PC-9 (cell line): ENCODE measurements around the gene ETV6. TPM values are rescaled to one million over a fixed set of nuclear protein-coding genes. Genes with fewer than 3 reads are reported as not detected.

Source experiments
- BruUV-seq: library from RNA; stranded (reverse); fragments of 400-500 nt; replicated peaks from 2 replicates; lab custom pipeline; 2021; lab: Mats Ljungman, UMichigan
- CTCF ChIA-PET: fragments of 300-600 bp; sonication (Branson Sonifier 250); formaldehyde crosslinking; loops from one replicate; lab custom pipeline; 2022; ENCODE audit warnings: antibody characterized with exemption; lab: Charles Lee
- POLR2A ChIA-PET: fragments of 300-600 bp; sonication (Branson Sonifier 250); formaldehyde crosslinking; loops from one replicate; lab custom pipeline; 2022; ENCODE audit warnings: antibody characterized with exemption; ENCODE audit not compliant: unreplicated experiment; lab: Charles Lee
- DNase-seq, 2 experiments: peaks; one replicate each; pipeline versions ENCODE4 v3.0.0 to v3.0.0-alpha.2; 2015 to 2022; ENCODE audit warnings: mixed read lengths in 1 of 2
- H2AFZ ChIP-seq: fragments of 200-600 bp; sonication (generic); 2 replicates; pipeline ENCODE4 v1.8.1; 2017; ENCODE audit warnings: antibody characterized with exemption
- H3F3A ChIP-seq: fragments of 200-600 bp; sonication (generic); 2 replicates; pipeline ENCODE4 v1.8.1; 2017; ENCODE audit warnings: antibody characterized with exemption, mild to moderate bottlenecking, low read depth; ENCODE audit not compliant: insufficient read depth
- H3K27ac ChIP-seq: fragments of 200-600 bp; sonication (generic); 2 replicates; pipeline ENCODE4 v1.6.1; 2016; ENCODE audit warnings: mixed run types
- H3K27me3 ChIP-seq: fragments of 200-600 bp; sonication (generic); 2 replicates; pipeline ENCODE4 v1.6.1; 2016; ENCODE audit warnings: low read depth, mixed run types; ENCODE audit not compliant: insufficient read depth
- H3K36me3 ChIP-seq: fragments of 200-600 bp; sonication (generic); 2 replicates; pipeline ENCODE4 v1.6.1; 2016; ENCODE audit warnings: low read depth, mixed run types
- H3K4me1 ChIP-seq: fragments of 200-600 bp; sonication (generic); replicated peaks from 2 replicates; pipeline ENCODE4 v1.6.1; 2016; ENCODE audit warnings: mixed run types; ENCODE audit not compliant: insufficient read depth
- H3K4me2 ChIP-seq: fragments of 200-600 bp; sonication (generic); 2 replicates; pipeline ENCODE4 v1.6.1; 2017; ENCODE audit warnings: mixed run types
- H3K4me3 ChIP-seq: fragments of 200-600 bp; sonication (generic); 2 replicates; pipeline ENCODE4 v1.6.1; 2016; ENCODE audit warnings: mixed run types
- H3K79me2 ChIP-seq: fragments of 200-600 bp; sonication (generic); 2 replicates; pipeline ENCODE4 v1.6.1; 2017; ENCODE audit warnings: low read depth, mixed run types
- H3K9me2 ChIP-seq: fragments of 200-600 bp; sonication (generic); 2 replicates; pipeline ENCODE4 v1.8.1; 2017; ENCODE audit warnings: mild to moderate bottlenecking; ENCODE audit not compliant: insufficient read depth
- H3K9me3 ChIP-seq: fragments of 200-600 bp; sonication (generic); 2 replicates; pipeline ENCODE4 v1.8.1; 2016; ENCODE audit warnings: low read depth; ENCODE audit not compliant: insufficient read depth
- H4K20me1 ChIP-seq: fragments of 200-600 bp; sonication (generic); 2 replicates; pipeline ENCODE4 v1.8.1; 2017; ENCODE audit not compliant: insufficient read depth
- CTCF ChIP-seq: fragments of 200-600 bp; sonication (generic); conservative IDR thresholded peaks from 2 replicates; pipeline ENCODE4 v1.6.1; 2017; ENCODE audit warnings: mixed run types, antibody characterized with exemption, mild to moderate bottlenecking, moderate library complexity
- EZH2 ChIP-seq: fragments of 200-600 bp; sonication (generic); IDR thresholded peaks from 2 replicates; pipeline ENCODE4 v1.8.0; 2017; ENCODE audit warnings: antibody characterized with exemption, low read depth
- intact Hi-C: fragments of 100-400 bp; cut with micrococcal nuclease; formaldehyde crosslinking; loops from one replicate; pipeline ENCODE4 v1.10.0; 2022; ENCODE audit not compliant: unreplicated experiment
- total RNA-seq: library from RNA; stranded (reverse); gene quantifications from 2 replicates; pipeline ENCODE4 v1.2.3, GENCODE V29; 2021

ETV6 gene
- total RNA-seq, 1 experiment from 2014 or later, result 62.8 TPM

DNA sequence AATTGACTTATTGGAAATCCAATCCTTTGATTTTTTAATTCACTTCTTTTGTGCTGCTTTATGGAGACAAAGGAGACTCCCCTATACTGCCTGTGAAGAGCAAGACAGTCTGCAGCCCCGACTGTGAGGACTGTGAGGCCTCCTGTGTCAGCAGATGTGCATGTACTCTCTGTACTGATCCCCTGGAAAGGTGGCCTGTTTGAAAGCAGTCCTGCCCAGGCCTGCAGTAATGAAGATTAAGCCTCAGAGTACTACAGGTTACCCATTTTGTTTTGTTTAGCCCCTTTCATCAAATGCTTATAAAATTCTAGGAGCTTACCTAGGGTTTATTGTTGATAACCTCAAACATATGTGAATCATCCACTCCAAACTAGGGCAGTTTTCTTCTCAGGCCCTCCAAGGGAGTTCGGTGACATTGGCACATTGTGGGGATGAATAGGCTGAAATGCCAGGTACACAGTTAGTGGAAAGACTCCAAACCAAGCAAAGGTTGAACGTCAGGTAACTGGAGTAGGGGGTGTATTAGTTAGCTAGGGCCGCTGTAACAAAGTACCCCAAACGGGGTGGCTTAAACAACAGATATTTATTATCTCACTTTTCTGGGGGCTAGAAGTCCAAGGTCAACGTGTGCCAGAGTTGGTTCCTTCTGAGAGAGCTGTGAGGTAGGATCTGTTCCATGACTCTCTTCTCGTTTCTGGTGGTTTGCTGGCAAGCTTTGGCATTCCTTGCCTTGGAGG is 212.6 kb downstream of the ETV6 start:
- Histone ChIP-seq H4K20me1 (no peaks in the 10 kb centered on the region), H3K36me3 (peaks cover 20% of the 10 kb centered on the region), H2AFZ (no peak overlapping the region), H3K4me2 (no peak overlapping the region), H3K27ac (no peak overlapping the region), H3K4me3 (no peak overlapping the region), H3K27me3 (no peaks in the 10 kb centered on the region), H3K4me1 (peaks cover 8% of the 10 kb centered on the region; the same call in 1 of the 2 replicates), H3F3A (no peaks in the 10 kb centered on the region; the same call in 1 of the 2 replicates), H3K9me3 (0 out of 2 replicates have a peak, but pooled peaks cover 7% of the 10 kb centered on the region), H3K9me2 (no peaks in the 10 kb centered on the region), H3K79me2 (no peaks in the 10 kb centered on the region; the same call in 1 of the 2 replicates)
- ChIA-PET POLR2A (no interaction called here), CTCF (no interaction called here)
- no peak for TF ChIP-seq EZH2
- no peak for TF ChIP-seq CTCF
- no TSS peak for BruUV-seq
- intact Hi-C loops, result no loop called here
- no peak for DNase-seq

DNA sequence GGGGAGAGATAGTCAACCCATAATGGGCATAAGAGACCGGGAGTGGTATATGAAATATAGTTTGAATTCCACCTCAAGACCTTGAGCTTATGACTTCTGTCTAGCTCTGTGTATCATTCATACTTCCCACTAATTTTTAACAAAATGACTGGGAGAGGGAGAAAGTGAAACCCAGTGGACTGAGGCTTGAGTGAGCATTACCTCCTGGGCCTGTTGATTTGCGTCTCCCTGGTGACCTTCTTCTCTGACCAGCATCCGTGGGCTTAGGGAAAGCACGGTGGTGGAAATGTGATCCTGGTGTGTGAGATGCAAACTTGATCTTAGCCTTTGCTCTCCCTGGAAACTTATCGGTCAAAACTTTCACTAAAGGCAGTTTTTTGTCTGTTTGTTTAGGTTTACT is 213.3 kb downstream of the ETV6 start:
- H3K4me1 ChIP-seq, result peaks cover 3% of the 10 kb centered on the region; the same call in 1 of the 2 replicates
- H3K9me2 ChIP-seq, result no peaks in the 10 kb centered on the region
- no peaks in the 10 kb centered on the region; the same call in 1 of the 2 replicates for H3F3A ChIP-seq
- peaks cover 20% of the 10 kb centered on the region for H3K36me3 ChIP-seq
- 0 out of 2 replicates have a peak, but pooled peaks cover 7% of the 10 kb centered on the region for H3K9me3 ChIP-seq
- DNase-seq, result no peak
- no peak overlapping the region for H2AFZ ChIP-seq
- TF ChIP-seq CTCF (no peak), EZH2 (no peak)
- ChIA-PET CTCF (no interaction called here), POLR2A (no interaction called here)
- no peaks in the 10 kb centered on the region for H3K27me3 ChIP-seq
- H3K4me2 ChIP-seq, result no peak overlapping the region
- no peak overlapping the region for H3K4me3 ChIP-seq
- no peak overlapping the region for H3K27ac ChIP-seq
- no peaks in the 10 kb centered on the region; the same call in 1 of the 2 replicates for H3K79me2 ChIP-seq
- intact Hi-C loops, result no loop called here
- no TSS peak for BruUV-seq
- no peaks in the 10 kb centered on the region for H4K20me1 ChIP-seq

- Histone ChIP-seq H3K4me2 (no peak overlapping the region), H3K4me1 (no peaks in the 10 kb centered on the region), H3K9me2 (no peaks in the 10 kb centered on the region), H3K27me3 (no peaks in the 10 kb centered on the region), H3K4me3 (no peak overlapping the region), H3F3A (no peaks in the 10 kb centered on the region; the same call in 1 of the 2 replicates), H3K36me3 (peaks cover 20% of the 10 kb centered on the region), H3K27ac (peak overlapping the region; percentile 27; the same call in 1 of the 2 replicates), H3K79me2 (no peaks in the 10 kb centered on the region; the same call in 1 of the 2 replicates), H2AFZ (no peak overlapping the region), H3K9me3 (0 out of 2 replicates have a peak, but pooled peaks cover 7% of the 10 kb centered on the region), H4K20me1 (no peaks in the 10 kb centered on the region)
- no TSS peak for BruUV-seq
- TF ChIP-seq EZH2 (no peak), CTCF (no peak)
- intact Hi-C loops, result no loop called here
- ChIA-PET CTCF (no interaction called here), POLR2A (no interaction called here)
- DNase-seq, result no peak
Measured at GRCh38 chr12:11863478-11863906, 214.0 kb downstream of the ETV6 start.
